HepG2 (cell line): ENCODE results near the gene KCND3. TPM values are rescaled to one million over a fixed set of nuclear protein-coding genes. Genes with fewer than 3 reads are reported as not detected.

Experiments
- ATAC-seq: fragments of 200-7000 bp; cut with Tn5 transposase; 3 replicates; pipeline ENCODE4 v1.9.1; 2020; ENCODE audit warnings: mild to moderate bottlenecking, moderate library complexity
- BruUV-seq: library from RNA; stranded (reverse); fragments of 400-500 nt; replicated peaks from 2 replicates; lab custom pipeline; 2021; lab: Mats Ljungman, UMichigan
- CTCF ChIA-PET: fragments of 300-600 bp; formaldehyde crosslinking; extraction: SDS; loops from one replicate; lab custom pipeline; 2021; ENCODE audit warnings: low total read pairs, inconsistent platforms, low intra/inter-chr PET ratio; lab: Yijun Ruan, JAX
- POLR2A ChIA-PET: fragments of 350-600 bp; sonication (Branson Sonifier 250); formaldehyde crosslinking; loops from one replicate; lab custom pipeline; 2020; ENCODE audit warnings: antibody characterized with exemption, inconsistent platforms; lab: Yijun Ruan, JAX
- DNase-seq: peaks from one replicate; pipeline ENCODE4 v3.0.0-alpha.2; 2015; ENCODE audit warnings: low spot score
- FAIRE-seq: peaks from 3 replicates; lab custom pipeline; 2011; peaks lifted over from hg19 to GRCh38; lab: Jason Lieb, UNC
- H2AFZ ChIP-seq: one replicate; pipeline ENCODE4 v1.6.1; 2011; ENCODE audit warnings: low read length, inconsistent platforms
- H3K27ac ChIP-seq: fragments of 300-600 bp; 3 replicates; pipeline ENCODE4 v1.8.0; 2011; ENCODE audit warnings: mixed run types, mild to moderate bottlenecking, mixed read lengths, low read length, inconsistent platforms; ENCODE audit not compliant: insufficient read depth; ENCODE audit errors: extremely low read length
- H3K27me3 ChIP-seq, 2 experiments: fragments of 200-600 bp in 1 of 2; 2 replicates in 1 of 2; 3 replicates in 1 of 2; pipeline versions ENCODE4 v1.6.0 to v1.8.0; 2011; ENCODE audit warnings: low read length in 2 of 2, mild to moderate bottlenecking in 2 of 2, moderate library complexity in 2 of 2, inconsistent platforms in 1 of 2; ENCODE audit not compliant: insufficient read depth in 2 of 2, control insufficient read depth in 1 of 2
- H3K36me3 ChIP-seq, 2 experiments: fragments of 200-600 bp in 1 of 2; replicated peaks in 1 of 2; 2 replicates in 1 of 2; 3 replicates in 1 of 2; pipeline versions ENCODE4 v1.5.1 to v1.8.0; 2011; ENCODE audit warnings: low read length in 2 of 2, inconsistent platforms in 1 of 2; ENCODE audit not compliant: insufficient read depth in 2 of 2, control insufficient read depth in 1 of 2
- H3K4me1 ChIP-seq: 2 replicates; pipeline ENCODE4 v1.5.1; 2012; ENCODE audit warnings: low read length, inconsistent platforms; ENCODE audit not compliant: insufficient read depth
- H3K4me2 ChIP-seq: 2 replicates; pipeline ENCODE4 v1.6.0; 2011; ENCODE audit warnings: low read depth, low read length, inconsistent platforms
- H3K4me3 ChIP-seq, 3 experiments: fragments of 200-600 bp in 1 of 3; sonication (generic), shearing (Covaris generic) in 1 of 3; replicated peaks in 1 of 3; 2 replicates each; pipeline ENCODE4 v1.5.1; 2011 to 2016; ENCODE audit warnings: low read length in 3 of 3, inconsistent platforms in 2 of 3, low read depth in 2 of 3, mild to moderate bottlenecking in 2 of 3, control low read depth in 1 of 3, mixed read lengths in 1 of 3; ENCODE audit not compliant: insufficient read depth in 1 of 3
- H3K79me2 ChIP-seq: one replicate; pipeline ENCODE4 v1.6.1; 2011; ENCODE audit warnings: low read length, inconsistent platforms; ENCODE audit not compliant: insufficient read depth
- H3K9ac ChIP-seq: 2 replicates; pipeline ENCODE4 v1.6.0; 2011; ENCODE audit warnings: mild to moderate bottlenecking, low read depth, low read length, inconsistent platforms; ENCODE audit not compliant: insufficient read depth
- H3K9me3 ChIP-seq: 2 replicates; pipeline ENCODE4 v1.5.1; 2012; ENCODE audit warnings: mild to moderate bottlenecking, low read length
- H4K20me1 ChIP-seq: 2 replicates; pipeline ENCODE4 v1.6.0; 2011; ENCODE audit warnings: inconsistent platforms, mild to moderate bottlenecking, low read length, moderate library complexity; ENCODE audit not compliant: insufficient read depth
- CBX2 ChIP-seq, 2 experiments: fragments of 200-600 bp in 1 of 2; sonication (generic); formaldehyde crosslinking in 1 of 2; IDR thresholded peaks; 2 replicates each; pipeline versions ENCODE4 v1.7.0 to v1.8.1; 2018 to 2022; ENCODE audit warnings: low read depth in 2 of 2, low read length in 1 of 2, mild to moderate bottlenecking in 1 of 2, missing genetic modification reagents in 1 of 2
- GATAD1 ChIP-seq: IDR thresholded peaks from 2 replicates; pipeline ENCODE4 v1.6.1; 2016; ENCODE audit warnings: missing genetic modification reagents, missing compliant biosample characterization
- KAT2B ChIP-seq: fragments of 150-350 bp; IDR thresholded peaks from 2 replicates; pipeline ENCODE4 v1.6.1; 2014; ENCODE audit warnings: low read depth, low read length, borderline replicate concordance
- ZBTB8A ChIP-seq: sonication (generic); formaldehyde crosslinking; IDR thresholded peaks from 2 replicates; pipeline ENCODE4 v1.4.0; 2020; ENCODE audit warnings: mild to moderate bottlenecking, low read depth, missing genetic modification reagents, borderline replicate concordance
- ZNF773 ChIP-seq: sonication (generic); formaldehyde crosslinking; IDR thresholded peaks from 2 replicates; pipeline ENCODE4 v1.4.0; 2020; ENCODE audit warnings: missing genetic modification reagents, borderline replicate concordance
- WGBS: methylation state at CpG from one replicate; pipeline ENCODE4 v1.1.6; 2017; ENCODE audit warnings: low lambda C conversion rate; 5-methylcytosine and 5-hydroxymethylcytosine counted together
- in situ Hi-C: cut with HindIII; loops from 2 replicates; pipeline ENCODE4 v1.10.0; 2017; ENCODE audit warnings: low pct_unique_long_range_greater_than_20kb; ENCODE audit not compliant: extremely low pct_ligation_motif_present
- intact Hi-C: fragments of 100-400 bp; cut with micrococcal nuclease; formaldehyde crosslinking; loops from one replicate; pipeline ENCODE4 v1.10.0; 2022; ENCODE audit not compliant: unreplicated experiment
- polyA plus RNA-seq, 8 experiments: library from polyadenylated mRNA; depleted of rRNA in 3 of 8; stranded (reverse) in 7 of 8; unstranded in 1 of 8; fragments of >200 nt; fragmentation: Illumina TruSeq in 4 of 8; extraction: Trizol in 4 of 8; gene quantifications; 2 replicates each; pipeline versions ENCODE4 v1.2.1 to v1.2.3, GENCODE V29; 2011 to 2016; ENCODE audit warnings: low read depth in 4 of 8, missing spikeins in 1 of 8, mixed read lengths in 1 of 8; ENCODE audit not compliant: insufficient read depth in 1 of 8
- total RNA-seq, 5 experiments: library from RNA; depleted of rRNA; stranded (reverse); fragments of >200 nt; fragmentation: Illumina TruSeq; extraction: Trizol; gene quantifications; 2 replicates each; pipeline ENCODE4 v1.2.3, GENCODE V29; 2016; ENCODE audit warnings: low read depth in 1 of 5
- TF ChIP-seq, protein P1 (sequence below), 2 experiments: sonication (generic) in 1 of 2; formaldehyde crosslinking in 1 of 2; IDR thresholded peaks; 2 replicates each; pipeline versions ENCODE4 v1.4.0 to v1.6.1; 2016 to 2020; ENCODE audit warnings: borderline replicate concordance in 1 of 2, low read depth in 1 of 2, mild to moderate bottlenecking in 1 of 2, missing genetic modification reagents in 1 of 2
- TF ChIP-seq, protein P2 (sequence below): sonication (generic); formaldehyde crosslinking; IDR thresholded peaks from 2 replicates; pipeline ENCODE4 v1.5.0; 2020; ENCODE audit warnings: mild to moderate bottlenecking, missing genetic modification reagents

KCND3 gene
- total and polyA plus RNA-seq, 2 of the 13 experiments (the other 11 are each of a cell fraction or from before 2014, with no cell fraction given) = 0.04 TPM; not detected in 1

DNA sequence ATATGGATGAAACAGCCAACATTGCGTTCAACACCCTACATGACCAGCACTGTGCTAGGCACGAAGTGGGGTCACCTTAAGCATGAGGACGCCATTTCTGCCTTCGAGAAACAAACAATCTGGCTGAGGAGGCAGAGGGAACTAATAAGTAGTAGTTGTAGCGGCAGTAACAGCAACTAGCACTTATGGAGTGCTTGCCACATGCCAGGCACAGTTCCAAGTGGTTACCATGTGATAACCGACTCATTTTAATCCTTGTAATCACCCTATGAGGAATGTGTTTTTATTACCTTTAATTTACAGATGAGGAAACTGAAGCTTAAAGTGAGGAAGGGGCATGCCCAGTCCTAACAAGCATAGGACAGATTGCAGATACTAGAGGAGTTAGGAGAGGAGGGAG is 33.7 kb downstream of the KCND3 start (continued):
- TF ChIP-seq, protein P1, sequence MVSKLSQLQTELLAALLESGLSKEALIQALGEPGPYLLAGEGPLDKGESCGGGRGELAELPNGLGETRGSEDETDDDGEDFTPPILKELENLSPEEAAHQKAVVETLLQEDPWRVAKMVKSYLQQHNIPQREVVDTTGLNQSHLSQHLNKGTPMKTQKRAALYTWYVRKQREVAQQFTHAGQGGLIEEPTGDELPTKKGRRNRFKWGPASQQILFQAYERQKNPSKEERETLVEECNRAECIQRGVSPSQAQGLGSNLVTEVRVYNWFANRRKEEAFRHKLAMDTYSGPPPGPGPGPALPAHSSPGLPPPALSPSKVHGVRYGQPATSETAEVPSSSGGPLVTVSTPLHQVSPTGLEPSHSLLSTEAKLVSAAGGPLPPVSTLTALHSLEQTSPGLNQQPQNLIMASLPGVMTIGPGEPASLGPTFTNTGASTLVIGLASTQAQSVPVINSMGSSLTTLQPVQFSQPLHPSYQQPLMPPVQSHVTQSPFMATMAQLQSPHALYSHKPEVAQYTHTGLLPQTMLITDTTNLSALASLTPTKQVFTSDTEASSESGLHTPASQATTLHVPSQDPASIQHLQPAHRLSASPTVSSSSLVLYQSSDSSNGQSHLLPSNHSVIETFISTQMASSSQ (IDR thresholded peaks at IDR 0.05; ENCODE audit: low read depth) = no peak
- TF ChIP-seq, protein P1 (CRISPR knock-in tag; IDR thresholded peaks at IDR 0.05; ENCODE audit: borderline replicate concordance) = no peak
- no peak for TF ChIP-seq ZBTB8A
- TF ChIP-seq GATAD1 (CRISPR knock-in tag) = no peak
- TF ChIP-seq ZNF773 (CRISPR knock-in tag) = no peak
- no peak for TF ChIP-seq KAT2B
- TF ChIP-seq, protein P2, sequence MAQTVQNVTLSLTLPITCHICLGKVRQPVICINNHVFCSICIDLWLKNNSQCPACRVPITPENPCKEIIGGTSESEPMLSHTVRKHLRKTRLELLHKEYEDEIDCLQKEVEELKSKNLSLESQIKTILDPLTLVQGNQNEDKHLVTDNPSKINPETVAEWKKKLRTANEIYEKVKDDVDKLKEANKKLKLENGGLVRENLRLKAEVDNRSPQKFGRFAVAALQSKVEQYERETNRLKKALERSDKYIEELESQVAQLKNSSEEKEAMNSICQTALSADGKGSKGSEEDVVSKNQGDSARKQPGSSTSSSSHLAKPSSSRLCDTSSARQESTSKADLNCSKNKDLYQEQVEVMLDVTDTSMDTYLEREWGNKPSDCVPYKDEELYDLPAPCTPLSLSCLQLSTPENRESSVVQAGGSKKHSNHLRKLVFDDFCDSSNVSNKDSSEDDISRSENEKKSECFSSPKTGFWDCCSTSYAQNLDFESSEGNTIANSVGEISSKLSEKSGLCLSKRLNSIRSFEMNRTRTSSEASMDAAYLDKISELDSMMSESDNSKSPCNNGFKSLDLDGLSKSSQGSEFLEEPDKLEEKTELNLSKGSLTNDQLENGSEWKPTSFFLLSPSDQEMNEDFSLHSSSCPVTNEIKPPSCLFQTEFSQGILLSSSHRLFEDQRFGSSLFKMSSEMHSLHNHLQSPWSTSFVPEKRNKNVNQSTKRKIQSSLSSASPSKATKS (CRISPR knock-in tag) = no peak
- TF ChIP-seq, all 625 proteins: peak for 0

DNA sequence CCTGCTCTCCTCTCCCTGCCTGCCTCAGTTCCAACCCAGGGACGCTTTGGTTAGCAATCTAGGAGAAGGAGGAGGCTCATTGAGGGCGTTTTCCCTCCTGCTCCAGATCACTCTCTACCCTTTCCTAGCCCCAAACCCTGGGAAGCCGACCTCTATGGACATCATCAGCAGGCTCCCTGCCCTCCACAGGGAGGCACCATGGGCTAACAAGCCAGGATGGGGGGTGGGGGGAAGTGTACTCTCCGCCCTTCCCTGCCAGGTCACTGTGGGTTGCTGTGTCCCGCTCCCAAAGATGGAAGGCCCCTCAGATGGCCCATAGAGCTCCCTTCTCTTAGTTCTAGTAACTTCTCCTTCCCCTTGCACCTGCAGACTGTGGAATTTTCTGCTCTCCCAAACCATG is 35.7 kb downstream of the KCND3 start:
- no peaks in the 10 kb centered on the region for H3K9me3 ChIP-seq
- POLR2A ChIA-PET = no interaction called here
- DNase-seq (no peak), FAIRE-seq (no peak), ATAC-seq (no peak; the same call in 2 of the 3 replicates)
- BruUV-seq = no TSS peak
- WGBS = 12% methylated on average over 4 of the region's 5 CpGs
- peaks cover 0 to 12% of the 10 kb centered on the region in 2 experiments; a peak in 1 of 5 replicates for H3K27me3 ChIP-seq
- TF ChIP-seq CBX2 (IDR thresholded peaks at IDR 0.05; ENCODE audit: low read depth, low read length) (no peak), CBX2 (CRISPR knock-in tag; IDR thresholded peaks at IDR 0.05; ENCODE audit: low read depth) (no peak)
- no peaks in the 10 kb centered on the region for H3K36me3 ChIP-seq
- no peaks in the 10 kb centered on the region for H4K20me1 ChIP-seq
- H3K4me1 ChIP-seq = no peaks in the 10 kb centered on the region
- H2AFZ ChIP-seq = no peak overlapping the region
- CTCF ChIA-PET = no interaction called here
- no peak overlapping the region for H3K4me2 ChIP-seq
- H3K27ac ChIP-seq = no peak overlapping the region
- in situ Hi-C loops = no loop called here
- H3K4me3 ChIP-seq = no peak overlapping the region
- no peaks in the 10 kb centered on the region for H3K79me2 ChIP-seq
- intact Hi-C loops = no loop called here
- H3K9ac ChIP-seq = no peak overlapping the region
